ENCODE results near the gene MAT2A. TPM values are rescaled to one million over a fixed set of nuclear protein-coding genes. Genes with fewer than 3 reads are reported as not detected.

Gene MAT2A
- polyA plus RNA-seq, 1 donor, result 345 TPM

- Histone ChIP-seq H3K4me1 (ENCODE audit: control insufficient read depth, insufficient read depth, low read length) (peaks cover 24% of the 10 kb centered on the region), H3K27ac (ENCODE audit: low read length) (peak overlapping the region; percentile 93), H3K27me3 (ENCODE audit: control insufficient read depth, insufficient read depth, low read length) (no peaks in the 10 kb centered on the region), H3K36me3 (ENCODE audit: control insufficient read depth, insufficient read depth, low read length) (no peaks in the 10 kb centered on the region), H3K4me3 (ENCODE audit: low read length) (peak overlapping the region; percentile 2), H3K9me3 (ENCODE audit: control insufficient read depth, low read depth, low read length) (peaks cover 4% of the 10 kb centered on the region)
- 50% methylated on average over 4 of the region's 18 CpGs for WGBS (ENCODE audit: insufficient coverage, low lambda C conversion rate)
- DNase-seq, result no peak
Observed at GRCh38 chr2:85503851-85504777, 34.9 kb upstream of the MAT2A start.

- H3K36me3 ChIP-seq (ENCODE audit: control insufficient read depth, insufficient read depth, low read length), result no peaks in the 10 kb centered on the region
- H3K9me3 ChIP-seq (ENCODE audit: control insufficient read depth, low read depth, low read length), result peaks cover 4% of the 10 kb centered on the region
- WGBS (ENCODE audit: insufficient coverage, low lambda C conversion rate), result no CpG with 5 or more reads among the region's 3 CpGs
- no peak overlapping the region for H3K4me3 ChIP-seq (ENCODE audit: low read length)
- no peak overlapping the region for H3K27ac ChIP-seq (ENCODE audit: low read length)
- H3K27me3 ChIP-seq (ENCODE audit: control insufficient read depth, insufficient read depth, low read length), result no peaks in the 10 kb centered on the region
- peaks cover 24% of the 10 kb centered on the region for H3K4me1 ChIP-seq (ENCODE audit: control insufficient read depth, insufficient read depth, low read length)
- DNase-seq, result no peak
Observed at GRCh38 chr2:85504778-85505261, 34.1 kb upstream of the MAT2A start.

- Histone ChIP-seq H3K36me3 (ENCODE audit: control insufficient read depth, insufficient read depth, low read length) (no peaks in the 10 kb centered on the region), H3K4me1 (ENCODE audit: control insufficient read depth, insufficient read depth, low read length) (peaks cover 24% of the 10 kb centered on the region), H3K4me3 (ENCODE audit: low read length) (no peak overlapping the region), H3K9me3 (ENCODE audit: control insufficient read depth, low read depth, low read length) (peaks cover 4% of the 10 kb centered on the region), H3K27ac (ENCODE audit: low read length) (no peak overlapping the region), H3K27me3 (ENCODE audit: control insufficient read depth, insufficient read depth, low read length) (no peaks in the 10 kb centered on the region)
- DNase-seq, result no peak
- 100% methylated on average over 1 of the region's 10 CpGs for WGBS (ENCODE audit: insufficient coverage, low lambda C conversion rate)
Observed at GRCh38 chr2:85505551-85506238, 33.3 kb upstream of the MAT2A start.

- H3K4me3 ChIP-seq (ENCODE audit: low read length), result no peak overlapping the region
- no peak overlapping the region for H3K27ac ChIP-seq (ENCODE audit: low read length)
- DNase-seq, result no peak
- H3K27me3 ChIP-seq (ENCODE audit: control insufficient read depth, insufficient read depth, low read length), result no peaks in the 10 kb centered on the region
- H3K9me3 ChIP-seq (ENCODE audit: control insufficient read depth, low read depth, low read length), result no peaks in the 10 kb centered on the region
- WGBS (ENCODE audit: insufficient coverage, low lambda C conversion rate), result no CpG with 5 or more reads among the region's 7 CpGs
- no peaks in the 10 kb centered on the region for H3K36me3 ChIP-seq (ENCODE audit: control insufficient read depth, insufficient read depth, low read length)
- H3K4me1 ChIP-seq (ENCODE audit: control insufficient read depth, insufficient read depth, low read length), result peaks cover 24% of the 10 kb centered on the region
Observed at GRCh38 chr2:85506768-85507181, 32.2 kb upstream of the MAT2A start.

- Histone ChIP-seq H3K27ac (ENCODE audit: low read length) (no peak overlapping the region), H3K9me3 (ENCODE audit: control insufficient read depth, low read depth, low read length) (no peaks in the 10 kb centered on the region), H3K4me1 (ENCODE audit: control insufficient read depth, insufficient read depth, low read length) (peaks cover 10% of the 10 kb centered on the region), H3K4me3 (ENCODE audit: low read length) (no peak overlapping the region), H3K36me3 (ENCODE audit: control insufficient read depth, insufficient read depth, low read length) (no peaks in the 10 kb centered on the region), H3K27me3 (ENCODE audit: control insufficient read depth, insufficient read depth, low read length) (no peaks in the 10 kb centered on the region)
- 71% methylated on average over 4 of the region's 6 CpGs for WGBS (ENCODE audit: insufficient coverage, low lambda C conversion rate)
- no peak for DNase-seq
Observed at GRCh38 chr2:85511008-85511811, 27.8 kb upstream of the MAT2A start.

- Histone ChIP-seq H3K4me3 (ENCODE audit: low read length) (no peak overlapping the region), H3K4me1 (ENCODE audit: control insufficient read depth, insufficient read depth, low read length) (peaks cover 24% of the 10 kb centered on the region), H3K27ac (ENCODE audit: low read length) (no peak overlapping the region), H3K36me3 (ENCODE audit: control insufficient read depth, insufficient read depth, low read length) (no peaks in the 10 kb centered on the region), H3K27me3 (ENCODE audit: control insufficient read depth, insufficient read depth, low read length) (no peaks in the 10 kb centered on the region), H3K9me3 (ENCODE audit: control insufficient read depth, low read depth, low read length) (no peaks in the 10 kb centered on the region)
- no peak for DNase-seq
- WGBS (ENCODE audit: insufficient coverage, low lambda C conversion rate), result 100% methylated on average over 2 of the region's 6 CpGs
Observed at GRCh38 chr2:85514323-85514722, 24.6 kb upstream of the MAT2A start.

GRCh38 chr2:85516653-85517389 is 22.1 kb upstream of the MAT2A start:
- DNase-seq, result peak; percentile 67 to 85
- Histone ChIP-seq H3K36me3 (ENCODE audit: control insufficient read depth, insufficient read depth, low read length) (no peaks in the 10 kb centered on the region), H3K27me3 (ENCODE audit: control insufficient read depth, insufficient read depth, low read length) (no peaks in the 10 kb centered on the region), H3K4me3 (ENCODE audit: low read length) (no peak overlapping the region), H3K9me3 (ENCODE audit: control insufficient read depth, low read depth, low read length) (no peaks in the 10 kb centered on the region), H3K27ac (ENCODE audit: low read length) (peak overlapping the region; percentile 54), H3K4me1 (ENCODE audit: control insufficient read depth, insufficient read depth, low read length) (peaks cover 24% of the 10 kb centered on the region)
- WGBS (ENCODE audit: insufficient coverage, low lambda C conversion rate), result no CpG with 5 or more reads among the region's 8 CpGs

GRCh38 chr2:85522090-85522647 is 16.8 kb upstream of the MAT2A start:
- no peaks in the 10 kb centered on the region for H3K27me3 ChIP-seq (ENCODE audit: control insufficient read depth, insufficient read depth, low read length)
- DNase-seq, result no peak
- H3K36me3 ChIP-seq (ENCODE audit: control insufficient read depth, insufficient read depth, low read length), result no peaks in the 10 kb centered on the region
- peaks cover 24% of the 10 kb centered on the region for H3K4me1 ChIP-seq (ENCODE audit: control insufficient read depth, insufficient read depth, low read length)
- no CpG with 5 or more reads among the region's 6 CpGs for WGBS (ENCODE audit: insufficient coverage, low lambda C conversion rate)
- H3K27ac ChIP-seq (ENCODE audit: low read length), result no peak overlapping the region
- no peak overlapping the region for H3K4me3 ChIP-seq (ENCODE audit: low read length)
- H3K9me3 ChIP-seq (ENCODE audit: control insufficient read depth, low read depth, low read length), result no peaks in the 10 kb centered on the region

- Histone ChIP-seq H3K36me3 (ENCODE audit: control insufficient read depth, insufficient read depth, low read length) (no peaks in the 10 kb centered on the region), H3K4me3 (ENCODE audit: low read length) (no peak overlapping the region), H3K4me1 (ENCODE audit: control insufficient read depth, insufficient read depth, low read length) (peaks cover 18% of the 10 kb centered on the region), H3K9me3 (ENCODE audit: control insufficient read depth, low read depth, low read length) (no peaks in the 10 kb centered on the region), H3K27me3 (ENCODE audit: control insufficient read depth, insufficient read depth, low read length) (no peaks in the 10 kb centered on the region), H3K27ac (ENCODE audit: low read length) (no peak overlapping the region)
- DNase-seq, result peak in 1 of 2 donors; percentile 48
- no CpG with 5 or more reads among the region's 8 CpGs for WGBS (ENCODE audit: insufficient coverage, low lambda C conversion rate)
Observed at GRCh38 chr2:85523062-85523902, 15.7 kb upstream of the MAT2A start.

Measured in large intestine (tissue), 3 donors.